Loucy (cell line): ENCODE data around the gene CKS1B.

Experiments used
- H2AFZ ChIP-seq: fragments of 200-600 bp; sonication (generic); 2 replicates; pipeline ENCODE4 v1.6.0; 2016; ENCODE audit warnings: antibody characterized with exemption, mild to moderate bottlenecking, low read length, moderate library complexity
- H3F3A ChIP-seq: fragments of 200-600 bp; 2 replicates; pipeline ENCODE4 v1.6.0; 2016; ENCODE audit warnings: antibody characterized with exemption, low read depth, mild to moderate bottlenecking
- H3K27me3 ChIP-seq: fragments of 200-600 bp; sonication (generic); 2 replicates; pipeline ENCODE4 v1.6.1; 2014; ENCODE audit warnings: low read length, mild to moderate bottlenecking; ENCODE audit not compliant: insufficient read depth, poor library complexity, severe bottlenecking
- H3K36me3 ChIP-seq: fragments of 200-600 bp; sonication (generic); 2 replicates; pipeline ENCODE4 v1.6.1; 2016; ENCODE audit warnings: low read length; ENCODE audit not compliant: insufficient read depth
- H3K4me1 ChIP-seq: fragments of 200-600 bp; sonication (generic); 2 replicates; pipeline ENCODE4 v1.5.1; 2014; ENCODE audit warnings: low read length, mild to moderate bottlenecking; ENCODE audit not compliant: insufficient read depth, poor library complexity, severe bottlenecking
- H3K4me2 ChIP-seq: fragments of 200-600 bp; sonication (generic); 2 replicates; pipeline ENCODE4 v1.6.0; 2014; ENCODE audit warnings: antibody characterized with exemption, low read length, low read depth, mild to moderate bottlenecking; ENCODE audit not compliant: poor library complexity, severe bottlenecking
- H3K4me3 ChIP-seq: fragments of 200-600 bp; sonication (generic); 2 replicates; pipeline ENCODE4 v1.5.1; 2014; ENCODE audit warnings: low read length, mild to moderate bottlenecking, mixed read lengths; ENCODE audit not compliant: poor library complexity, severe bottlenecking
- H3K79me2 ChIP-seq: fragments of 200-600 bp; sonication (generic); 2 replicates; pipeline ENCODE4 v1.6.1; 2014; ENCODE audit warnings: low read length; ENCODE audit not compliant: insufficient read depth
- H3K9ac ChIP-seq: fragments of 200-600 bp; sonication (generic); 2 replicates; pipeline ENCODE4 v1.6.0; 2014; ENCODE audit warnings: mild to moderate bottlenecking, low read depth, low read length, moderate library complexity; ENCODE audit not compliant: poor library complexity, severe bottlenecking
- H3K9me2 ChIP-seq: fragments of 200-600 bp; sonication (generic); replicated peaks from 2 replicates; pipeline ENCODE4 v1.6.1; 2016; ENCODE audit warnings: low read depth, low read length, mixed read lengths
- H3K9me3 ChIP-seq: fragments of 200-600 bp; sonication (generic); 2 replicates; pipeline ENCODE4 v1.6.1; 2014; ENCODE audit warnings: mild to moderate bottlenecking, antibody characterized with exemption, low read length, low read depth; ENCODE audit not compliant: insufficient read depth
- H4K20me1 ChIP-seq: fragments of 200-600 bp; sonication (generic); 2 replicates; pipeline ENCODE4 v1.6.0; 2014; ENCODE audit warnings: antibody characterized with exemption, low read length, mild to moderate bottlenecking; ENCODE audit not compliant: insufficient read depth, poor library complexity, severe bottlenecking
- CTCF ChIP-seq: fragments of 200-600 bp; sonication (generic); conservative IDR thresholded peaks from 2 replicates; pipeline ENCODE4 v1.5.1; 2014; ENCODE audit warnings: mild to moderate bottlenecking, antibody characterized with exemption, low read length
- EZH2phosphoT487 ChIP-seq: fragments of 200-600 bp; IDR thresholded peaks from 2 replicates; pipeline ENCODE4 v1.6.1; 2018; ENCODE audit warnings: antibody characterized with exemption, mild to moderate bottlenecking, moderate library complexity, borderline replicate concordance

Gene CKS1B

DNA sequence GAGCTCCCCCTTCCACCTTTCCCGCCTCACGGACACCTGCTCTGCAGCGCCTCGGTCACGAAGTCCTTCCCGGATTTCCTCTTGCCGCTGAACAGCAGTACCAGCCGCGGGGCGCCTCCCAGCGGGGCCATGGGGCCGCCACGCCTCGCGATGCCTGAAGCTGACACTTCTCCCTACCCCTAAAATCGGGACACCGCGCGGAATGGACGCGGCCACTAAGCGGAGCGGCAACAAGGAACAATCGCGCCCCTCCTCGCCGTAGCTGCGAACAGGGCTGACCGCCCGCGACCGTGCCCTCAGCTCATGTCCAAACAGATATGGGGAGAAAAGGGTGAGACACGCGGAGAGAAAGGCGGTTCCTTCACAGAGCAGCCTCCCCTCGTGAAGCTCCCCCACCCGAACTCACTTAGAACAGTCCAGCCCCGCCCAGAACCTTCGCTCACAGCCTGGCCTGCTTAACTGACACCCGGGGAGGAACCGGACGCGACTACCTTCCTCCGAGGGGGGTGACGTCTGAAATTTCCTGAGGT, 37.9 kb upstream of the CKS1B start, which contains the start of gene PMVK:
TSS of gene PMVK (minus strand) at position 165 of the 530 bp plus-strand sequence. CDS start at position 131, 34 bp downstream.
- Histone ChIP-seq H3K4me1 (peaks cover 58% of the 10 kb centered on the region), H4K20me1 (no peaks in the 10 kb centered on the region), H3F3A (peaks cover 8% of the 10 kb centered on the region; the same call in 1 of the 2 replicates), H3K27me3 (no peaks in the 10 kb centered on the region), H3K4me2 (peak within 1 kb of the TSS; percentile 84), H3K4me3 (peak within 1 kb of the TSS; percentile 90), H2AFZ (peak within 1 kb of the TSS; percentile 89), H3K79me2 (peaks cover 20% of the 10 kb centered on the region), H3K9ac (peak within 1 kb of the TSS; percentile 89), H3K36me3 (no peaks in the 10 kb centered on the region), H3K9me2 (no peaks in the 10 kb centered on the region), H3K9me3 (no peaks in the 10 kb centered on the region)
- peak; percentile 51 for TF ChIP-seq CTCF
- TF ChIP-seq EZH2phosphoT487: no peak

DNA sequence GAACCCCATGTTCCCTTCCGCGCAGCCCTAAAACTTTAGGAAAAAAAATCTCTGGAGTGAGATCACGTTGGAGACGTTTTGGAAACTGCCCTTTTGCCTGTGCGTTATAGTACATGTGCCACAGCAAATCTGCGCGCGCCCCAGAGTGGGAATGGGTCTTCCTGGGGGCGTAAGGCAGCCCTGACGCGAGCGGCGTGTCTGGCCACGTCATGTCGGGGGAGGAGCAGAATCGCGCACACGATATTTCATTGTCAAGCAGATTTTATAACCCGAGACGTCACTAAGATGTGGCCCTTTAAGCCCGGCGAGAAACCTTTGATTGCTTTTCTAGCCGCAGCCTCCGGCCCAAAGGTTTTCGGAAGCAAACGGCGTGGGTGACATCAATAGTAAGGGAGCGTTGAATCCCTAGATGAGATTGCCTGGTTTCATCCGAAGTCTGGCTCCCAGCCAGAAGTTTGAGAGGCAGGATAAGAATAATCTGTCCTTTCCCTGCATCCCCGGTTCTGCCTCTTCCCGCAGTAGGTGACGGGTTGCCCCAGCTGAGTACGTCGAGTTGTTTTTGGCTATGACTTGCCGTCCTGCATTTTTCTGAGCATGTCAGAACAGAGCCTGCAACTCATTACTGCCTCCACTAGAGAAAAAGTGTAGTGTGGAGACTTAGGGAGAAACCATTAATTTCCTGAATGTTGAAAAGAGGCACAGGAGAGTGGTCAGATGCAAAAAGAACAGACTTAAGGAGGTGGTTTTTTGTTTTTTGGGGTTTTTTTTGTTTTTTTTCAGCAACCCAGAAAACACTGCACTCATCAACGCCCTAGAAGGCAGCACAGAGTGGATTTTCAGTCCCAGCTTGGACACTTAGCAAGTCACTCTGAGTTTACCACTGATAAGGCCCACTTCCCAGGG, 37.1 kb upstream of the CKS1B start:
- Histone ChIP-seq H3K9me3 (no peaks in the 10 kb centered on the region), H3K4me2 (peak overlapping the region; percentile 84), H3K4me1 (peaks cover 65% of the 10 kb centered on the region), H3K79me2 (peaks cover 20% of the 10 kb centered on the region), H3K36me3 (no peaks in the 10 kb centered on the region), H3K9me2 (no peaks in the 10 kb centered on the region), H4K20me1 (no peaks in the 10 kb centered on the region), H3F3A (peaks cover 8% of the 10 kb centered on the region; the same call in 1 of the 2 replicates), H3K27me3 (no peaks in the 10 kb centered on the region), H3K4me3 (peak overlapping the region; percentile 90), H2AFZ (peak overlapping the region; percentile 89), H3K9ac (peak overlapping the region; percentile 89)
- TF ChIP-seq EZH2phosphoT487 (no peak), CTCF (peak; percentile 34)

GRCh38 chr1:154937988-154938386, 36.5 kb upstream of the CKS1B start:
- peaks cover 20% of the 10 kb centered on the region for H3K79me2 ChIP-seq

More at GRCh38 chr1:154937988-154938386, 36.5 kb upstream of the CKS1B start:
- no peaks in the 10 kb centered on the region for H3K27me3 ChIP-seq
- H3K4me3 ChIP-seq: peak overlapping the region; percentile 90
- peaks cover 8% of the 10 kb centered on the region; the same call in 1 of the 2 replicates for H3F3A ChIP-seq
- no peaks in the 10 kb centered on the region for H3K36me3 ChIP-seq
- H3K4me1 ChIP-seq: peaks cover 71% of the 10 kb centered on the region
- H2AFZ ChIP-seq: no peak overlapping the region
- H3K9ac ChIP-seq: peak overlapping the region; percentile 89
- TF ChIP-seq EZH2phosphoT487 (no peak), CTCF (no peak)
- H3K9me2 ChIP-seq: no peaks in the 10 kb centered on the region
- H3K4me2 ChIP-seq: peak overlapping the region; percentile 84
- H4K20me1 ChIP-seq: no peaks in the 10 kb centered on the region
- no peaks in the 10 kb centered on the region for H3K9me3 ChIP-seq
